EH (cell line): ENCODE data around the gene MAMLD1.

Experiments used
- DNase-seq: peaks from one replicate; pipeline ENCODE4 v3.0.0-alpha.2; 2015; ENCODE audit warnings: low read depth

The MAMLD1 gene

DNA sequence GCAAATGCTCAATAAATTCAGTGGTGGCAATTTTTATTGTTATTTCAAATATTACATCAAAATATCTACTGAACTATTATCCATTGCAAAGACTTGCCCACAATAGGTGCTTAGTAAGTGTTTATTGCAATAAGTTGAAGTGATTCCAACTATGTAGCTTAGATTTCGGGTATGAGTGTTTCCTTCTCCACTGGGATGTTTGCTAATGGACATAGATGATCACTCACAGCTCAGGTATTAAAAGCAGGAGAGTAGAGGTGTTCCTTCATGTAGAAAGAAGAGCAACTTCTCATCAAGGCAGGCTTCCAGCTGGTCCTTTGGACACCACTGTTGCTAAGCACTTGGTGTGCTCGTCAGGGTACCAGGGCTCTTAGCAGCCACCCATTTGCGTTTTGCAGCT lies 139.0 kb downstream of the MAMLD1 start:
- no peak for DNase-seq

DNA sequence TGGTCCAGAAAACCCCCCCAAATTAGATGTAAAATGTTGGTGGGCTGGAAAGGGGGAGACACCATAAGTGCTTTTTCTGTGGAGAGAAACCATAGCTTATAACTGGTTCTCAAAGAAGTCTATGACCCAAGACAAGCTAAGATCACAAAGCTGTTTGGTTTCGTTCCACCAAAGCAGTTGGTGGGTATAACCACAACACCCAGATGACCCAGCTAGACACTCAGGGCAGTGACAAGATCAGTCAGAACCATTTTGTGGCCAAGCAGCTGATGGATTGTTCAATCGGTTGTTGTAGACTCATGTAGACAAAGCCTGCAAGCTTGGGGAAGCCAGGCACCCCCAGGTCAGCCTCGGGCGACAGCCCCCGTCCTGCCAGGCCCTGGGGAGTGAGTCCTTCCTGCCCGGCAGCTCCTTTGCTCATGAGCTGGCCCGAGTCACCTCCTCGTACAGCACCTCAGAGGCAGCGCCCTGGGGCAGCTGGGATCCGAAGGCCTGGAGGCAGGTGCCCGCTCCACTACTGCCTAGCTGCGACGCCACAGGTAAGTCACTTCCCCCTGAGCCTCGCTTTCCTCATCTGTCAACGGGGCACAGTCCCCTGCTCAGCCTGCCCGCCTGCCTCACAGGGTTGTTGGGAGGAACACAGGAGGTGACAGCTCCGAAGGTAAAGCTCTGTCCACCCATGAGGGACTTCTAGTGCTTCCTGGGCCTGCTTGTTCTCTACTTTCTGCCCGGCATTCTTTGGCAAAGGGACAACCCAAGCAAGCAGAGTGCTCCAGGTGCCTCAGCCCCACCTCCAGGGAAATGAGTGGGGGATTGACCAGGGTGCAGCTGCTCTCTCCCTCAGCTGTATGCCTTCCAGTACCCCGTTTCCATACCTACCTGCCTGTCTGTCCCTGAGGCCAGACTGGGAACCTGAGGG lies 140.1 kb downstream of the MAMLD1 start:
- no peak for DNase-seq

DNA sequence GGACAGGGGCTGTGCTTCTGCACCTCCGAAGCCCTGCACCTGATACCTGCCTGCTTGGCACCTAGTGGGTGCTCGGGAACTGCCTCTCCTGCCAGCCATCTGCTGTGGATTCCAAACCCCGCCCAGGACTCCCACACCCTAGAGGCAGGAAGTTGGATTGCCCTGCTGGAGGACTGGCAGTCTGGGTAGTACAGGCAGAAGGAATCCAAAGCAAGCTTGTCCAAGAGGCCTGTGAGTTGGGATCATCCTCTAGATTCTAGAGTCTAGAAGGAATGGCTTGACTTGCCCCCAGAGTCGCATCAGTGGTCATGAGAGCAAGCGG lies 140.7 kb downstream of the MAMLD1 start:
- DNase-seq: peak; percentile 11

DNA sequence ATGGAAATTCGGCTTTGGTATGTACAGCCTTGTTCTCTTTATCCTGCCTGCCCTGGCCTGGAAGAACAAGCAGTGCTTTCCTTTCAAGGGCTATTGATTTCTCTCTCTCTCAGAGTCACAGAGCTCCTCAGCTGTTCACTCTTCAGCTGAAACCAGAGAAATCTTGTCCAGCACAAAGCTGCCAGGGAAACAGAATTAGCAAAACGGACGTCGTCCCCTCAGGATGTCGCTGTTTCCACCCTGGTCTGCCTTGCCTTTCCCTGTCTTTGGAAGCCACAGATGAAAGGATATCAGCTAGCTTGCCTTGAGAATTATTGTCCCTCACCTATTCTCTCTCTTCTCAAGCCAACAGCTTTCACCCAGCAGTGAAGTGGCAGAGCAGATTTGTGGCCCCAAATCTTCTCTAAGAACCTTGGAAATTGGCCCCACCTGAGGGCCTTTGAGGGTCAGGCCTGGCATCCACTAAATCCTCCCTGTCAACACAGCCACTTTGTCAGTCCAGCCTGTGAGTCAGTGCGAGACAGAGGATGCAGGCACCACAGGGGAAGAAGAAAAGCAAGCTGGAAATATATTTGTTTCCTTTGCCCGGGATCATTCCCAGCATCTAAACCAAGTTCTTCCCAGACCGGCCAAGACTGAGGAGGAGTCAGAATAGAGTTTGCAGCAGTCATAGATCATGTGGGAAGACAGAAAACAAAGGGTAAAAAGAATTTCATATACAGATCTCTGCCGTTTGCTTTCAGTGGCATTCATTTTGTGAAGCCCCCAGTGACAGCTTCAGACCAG lies 141.5 kb downstream of the MAMLD1 start:
- peak; percentile 28 for DNase-seq

DNA sequence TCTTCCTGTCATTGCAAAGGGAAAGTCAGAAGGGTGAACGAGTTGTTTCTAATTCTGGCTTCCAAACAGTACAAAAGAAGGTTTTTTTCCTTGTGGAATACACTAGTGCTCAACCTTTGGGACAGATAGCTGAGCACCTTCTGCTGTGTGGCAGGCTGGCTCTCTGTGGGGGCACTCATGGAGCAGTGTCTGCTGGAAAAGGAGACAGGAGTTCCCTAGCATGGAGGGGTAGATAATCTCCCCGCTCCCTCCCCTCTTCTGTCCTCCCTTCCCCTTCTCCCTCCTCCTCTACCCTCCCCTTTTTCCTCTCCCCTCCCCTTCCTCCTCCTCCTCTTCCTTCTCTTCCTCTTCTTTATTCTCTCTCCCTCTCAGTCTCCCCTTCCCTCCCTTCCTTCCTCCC lies 142.9 kb downstream of the MAMLD1 start:
- DNase-seq: no peak

DNA sequence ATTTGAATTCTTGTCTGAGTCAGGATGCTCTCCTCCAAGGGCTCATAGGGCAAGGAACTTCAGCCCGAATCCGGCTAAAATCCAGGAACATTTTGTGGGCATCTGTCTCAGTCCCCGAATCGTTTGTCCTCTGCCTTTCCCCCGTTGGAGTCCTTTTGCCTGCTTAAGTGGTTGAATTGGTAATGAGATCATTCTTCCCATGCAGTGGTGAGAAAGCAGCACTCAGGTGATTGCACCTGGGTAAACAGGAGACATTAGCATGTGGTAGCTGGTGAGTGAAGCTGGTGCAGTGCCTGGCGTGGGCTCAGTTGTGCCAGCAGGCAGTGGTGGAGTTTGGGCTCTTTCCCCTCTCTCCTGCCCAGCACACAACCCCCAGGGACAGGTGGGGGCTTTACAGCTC lies 143.4 kb downstream of the MAMLD1 start:
- DNase-seq: no peak

DNA sequence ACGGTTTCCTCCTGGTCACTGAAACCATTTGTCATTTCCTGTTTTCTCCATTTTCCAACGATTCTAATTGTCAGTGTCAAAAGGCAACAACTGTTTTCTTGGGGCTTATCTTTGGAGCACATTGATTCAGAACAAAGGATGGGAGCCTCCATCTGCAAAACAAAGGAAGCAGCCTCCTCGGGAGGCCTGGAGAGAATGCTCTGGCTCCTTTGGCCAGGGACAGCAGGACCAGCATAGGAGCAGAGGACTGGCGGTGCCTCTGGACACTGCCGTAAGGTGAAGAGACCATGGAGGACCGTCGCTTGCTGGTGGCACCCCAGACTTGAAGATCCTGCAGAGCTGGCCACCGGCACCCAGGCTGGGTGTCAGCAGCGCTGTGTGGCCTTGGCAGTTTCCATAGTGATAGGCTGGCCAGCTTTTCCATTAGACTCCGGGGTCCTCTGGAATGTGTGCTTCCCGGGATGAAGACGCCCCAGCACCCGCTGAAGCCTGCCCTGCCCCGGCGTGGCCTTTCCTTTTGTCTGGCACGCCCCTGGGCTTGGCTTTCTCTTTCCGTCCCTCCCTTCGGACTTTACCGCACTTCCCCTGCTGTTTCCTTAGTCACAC lies 144.2 kb downstream of the MAMLD1 start:
- DNase-seq: no peak

DNA sequence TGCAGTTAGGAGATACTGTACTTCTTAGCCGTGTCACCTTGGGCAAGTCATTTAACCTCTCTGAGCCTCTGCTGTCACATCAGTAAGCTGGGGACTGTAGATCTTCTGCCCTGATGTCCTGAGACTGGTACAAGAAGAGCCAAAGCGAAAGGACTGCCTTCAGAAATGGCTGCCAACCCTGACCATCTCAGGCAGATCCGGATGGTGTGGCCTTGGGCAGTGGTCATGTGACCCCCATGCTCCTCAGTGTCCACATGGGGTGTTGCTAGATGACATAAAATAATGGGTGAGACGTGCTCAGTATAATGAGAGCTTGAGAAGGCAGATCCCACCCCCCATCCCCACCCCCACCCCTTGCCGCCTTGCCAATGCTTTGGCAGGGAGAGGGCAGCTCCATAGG lies 144.9 kb downstream of the MAMLD1 start:
- no peak for DNase-seq

DNA sequence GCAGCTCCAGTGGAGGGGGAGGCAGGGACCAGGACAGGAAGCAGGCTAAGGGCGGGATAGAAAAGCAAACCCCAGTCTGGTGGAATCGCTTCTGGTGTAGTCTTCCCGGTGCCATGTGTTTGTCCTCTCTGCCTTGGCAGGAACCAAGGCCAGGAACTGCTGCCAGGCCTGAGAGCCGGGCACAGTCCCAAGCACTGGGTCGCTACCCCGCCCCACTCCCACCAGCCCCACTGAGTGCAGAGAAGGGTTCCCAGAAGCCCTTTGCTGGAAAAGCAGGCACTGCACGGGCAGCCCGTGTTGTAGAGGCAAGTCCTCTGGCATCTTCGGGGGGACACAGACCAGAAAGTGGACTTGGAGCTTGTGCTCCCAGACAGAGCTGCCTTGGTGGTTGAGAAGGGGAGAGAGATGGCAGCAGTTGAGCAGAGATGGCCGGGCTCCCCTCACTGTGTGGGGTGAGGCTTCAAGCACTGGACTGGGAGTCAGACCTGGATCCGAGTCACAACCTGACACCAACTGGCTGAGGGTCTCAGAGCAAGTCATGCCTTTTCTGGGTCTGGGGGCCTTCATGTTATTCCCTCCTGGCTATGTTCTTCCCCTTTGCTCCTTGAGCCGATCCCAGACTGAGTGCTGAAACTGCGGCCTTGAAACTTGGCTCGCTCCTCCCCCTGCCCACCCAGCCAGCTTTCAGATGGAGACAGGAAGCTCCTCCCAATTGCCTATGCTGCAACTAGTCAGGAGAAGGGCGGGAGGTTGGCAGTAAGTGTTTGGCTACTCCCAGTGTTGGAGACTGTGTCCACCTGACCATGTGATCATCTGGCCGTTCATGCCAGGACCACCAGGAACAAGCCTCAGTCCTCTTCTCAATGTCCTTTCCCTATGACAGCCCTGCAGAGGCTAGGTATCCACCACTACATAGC lies 145.6 kb downstream of the MAMLD1 start:
- no peak for DNase-seq

DNA sequence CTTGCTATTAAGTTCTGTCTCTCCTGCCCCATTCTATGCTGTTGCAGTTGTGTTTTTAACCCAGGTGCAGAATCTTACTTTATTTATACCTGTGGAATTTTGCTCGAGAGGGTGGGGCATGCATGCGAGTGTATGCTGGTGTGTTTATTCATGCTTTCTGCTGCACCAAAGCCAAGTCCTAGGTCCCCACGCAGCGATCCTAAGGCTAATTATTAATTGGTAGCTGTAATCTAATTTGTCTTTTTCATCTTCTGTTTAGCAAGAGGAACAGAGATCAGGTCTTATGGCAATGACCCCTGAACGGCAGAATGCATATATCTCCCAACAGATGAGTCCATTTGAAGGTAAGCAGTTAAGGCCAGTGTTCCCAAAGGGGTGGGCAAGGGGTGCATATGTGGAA lies 146.6 kb downstream of the MAMLD1 start:
- DNase-seq: no peak

DNA sequence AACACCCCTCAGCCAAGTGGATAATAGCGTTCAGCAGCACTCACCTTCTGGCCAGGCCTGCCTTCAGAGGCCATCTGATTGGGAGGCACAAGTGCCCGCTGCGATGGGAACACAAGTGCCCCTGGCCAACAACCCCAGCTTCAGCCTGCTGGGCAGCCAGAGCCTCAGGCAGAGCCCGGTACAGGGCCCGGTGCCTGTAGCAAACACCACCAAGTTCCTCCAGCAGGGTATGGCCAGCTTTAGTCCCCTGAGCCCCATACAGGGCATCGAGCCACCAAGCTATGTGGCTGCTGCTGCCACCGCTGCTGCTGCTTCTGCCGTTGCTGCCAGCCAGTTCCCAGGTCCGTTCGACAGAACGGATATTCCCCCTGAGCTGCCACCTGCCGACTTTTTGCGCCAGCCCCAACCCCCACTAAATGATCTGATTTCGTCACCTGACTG lies 149.4 kb downstream of the MAMLD1 start:
- DNase-seq: no peak

DNA sequence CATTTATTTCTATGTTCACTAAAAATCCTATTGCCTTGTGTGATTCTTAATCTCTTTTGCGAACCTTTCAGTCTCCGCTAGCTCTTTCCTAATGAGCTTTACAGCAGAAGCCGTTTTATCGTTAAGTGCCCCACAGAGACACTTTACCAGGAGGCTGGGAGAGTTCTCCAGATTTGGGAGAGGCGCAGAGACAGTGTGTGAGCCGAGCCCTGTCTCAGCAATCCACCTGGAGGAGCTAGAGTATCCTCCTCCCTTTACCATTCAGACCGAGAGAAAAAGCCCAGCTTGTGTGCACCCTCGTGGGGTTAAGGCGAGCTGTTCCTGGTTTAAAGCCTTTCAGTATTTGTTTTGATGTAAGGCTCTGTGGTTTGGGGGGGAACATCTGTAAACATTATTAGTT lies 150.4 kb downstream of the MAMLD1 start:
- DNase-seq: no peak

DNA sequence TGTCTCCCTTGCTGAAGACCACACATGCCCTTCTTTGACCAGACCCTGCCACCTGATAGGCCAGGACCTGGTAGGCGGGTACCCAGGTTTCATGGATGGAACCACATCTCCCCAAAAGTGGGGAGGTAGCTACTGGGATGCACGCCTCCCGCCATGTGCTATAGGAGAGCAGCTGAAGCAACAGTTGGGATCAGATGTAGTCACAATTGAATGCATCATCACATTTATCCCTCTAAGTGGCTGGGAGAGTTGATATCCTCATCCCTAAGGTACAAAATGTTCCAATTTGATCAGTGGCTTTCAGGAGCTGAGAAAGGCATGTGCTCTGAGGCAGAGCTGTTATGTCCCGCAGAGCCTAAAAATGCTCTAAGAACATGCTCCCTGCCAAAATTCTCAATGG lies 151.3 kb downstream of the MAMLD1 start:
- DNase-seq: no peak

DNA sequence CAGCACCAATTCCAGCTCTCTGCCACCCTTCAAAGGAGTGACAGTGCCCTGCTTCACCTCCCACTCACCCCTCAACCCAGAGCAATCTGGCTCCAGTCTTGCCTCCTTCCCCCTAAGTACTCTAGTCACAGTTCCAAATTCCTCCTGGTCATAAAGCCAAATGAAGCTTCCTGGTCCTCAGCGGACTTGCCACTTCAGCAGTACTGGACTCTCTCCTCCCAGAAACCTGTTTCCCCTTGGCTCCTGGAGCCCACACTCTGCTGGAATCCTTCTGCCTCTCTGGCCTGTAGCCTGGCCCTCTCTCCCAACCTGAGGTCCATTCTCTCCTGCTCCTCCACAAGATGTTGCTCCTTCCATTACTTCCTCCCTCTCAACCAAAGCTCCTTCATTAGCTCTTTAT lies 152.7 kb downstream of the MAMLD1 start:
- DNase-seq: no peak

DNA sequence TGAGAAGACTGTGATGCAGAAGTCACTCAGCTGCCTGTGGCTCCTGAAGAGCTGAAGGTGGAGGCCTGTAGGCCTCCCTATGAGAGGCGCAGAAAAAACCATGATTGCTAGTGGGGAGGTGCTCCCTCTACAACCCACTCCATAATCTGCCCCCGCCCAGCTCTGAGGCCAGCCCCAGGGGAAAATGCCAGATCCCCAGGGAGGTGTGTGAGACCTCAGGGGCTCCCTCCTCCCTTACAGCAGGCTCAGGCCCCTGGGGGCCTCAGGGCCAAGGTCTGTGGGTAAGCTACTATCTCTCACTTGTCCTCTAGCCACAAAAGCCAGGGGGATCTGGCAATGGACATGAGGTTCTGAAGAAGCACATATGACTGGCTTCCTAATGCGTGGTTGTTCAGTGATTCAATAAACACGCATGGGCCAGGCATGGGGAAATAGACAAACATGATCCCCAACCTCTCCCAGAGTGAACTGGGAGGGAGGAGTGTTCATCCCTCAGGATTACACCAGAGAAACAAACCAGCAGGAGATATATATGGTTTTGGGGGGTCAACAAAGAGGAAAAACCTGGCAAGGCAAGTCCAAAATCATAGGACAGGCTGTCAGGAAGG lies 154.3 kb downstream of the MAMLD1 start:
- no peak for DNase-seq

DNA sequence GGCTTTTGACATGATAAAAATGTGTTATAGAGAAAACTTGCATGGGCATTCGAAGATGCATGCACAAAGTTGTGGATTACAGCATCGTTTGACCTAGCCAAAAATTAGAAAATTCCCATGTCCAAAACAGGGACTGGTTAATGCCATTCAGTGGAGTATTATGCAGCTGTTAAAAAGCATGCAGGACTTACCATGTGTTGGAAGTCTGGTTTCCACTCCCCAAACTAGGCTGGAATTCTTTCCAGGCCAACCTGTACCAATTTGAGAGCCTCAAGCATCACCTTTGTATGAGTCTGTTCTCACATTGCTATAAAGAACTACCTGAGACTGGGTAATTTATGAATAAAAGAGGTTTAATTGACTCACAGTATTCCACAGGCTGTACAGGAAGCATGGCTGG lies 159.4 kb downstream of the MAMLD1 start:
- no peak for DNase-seq

DNA sequence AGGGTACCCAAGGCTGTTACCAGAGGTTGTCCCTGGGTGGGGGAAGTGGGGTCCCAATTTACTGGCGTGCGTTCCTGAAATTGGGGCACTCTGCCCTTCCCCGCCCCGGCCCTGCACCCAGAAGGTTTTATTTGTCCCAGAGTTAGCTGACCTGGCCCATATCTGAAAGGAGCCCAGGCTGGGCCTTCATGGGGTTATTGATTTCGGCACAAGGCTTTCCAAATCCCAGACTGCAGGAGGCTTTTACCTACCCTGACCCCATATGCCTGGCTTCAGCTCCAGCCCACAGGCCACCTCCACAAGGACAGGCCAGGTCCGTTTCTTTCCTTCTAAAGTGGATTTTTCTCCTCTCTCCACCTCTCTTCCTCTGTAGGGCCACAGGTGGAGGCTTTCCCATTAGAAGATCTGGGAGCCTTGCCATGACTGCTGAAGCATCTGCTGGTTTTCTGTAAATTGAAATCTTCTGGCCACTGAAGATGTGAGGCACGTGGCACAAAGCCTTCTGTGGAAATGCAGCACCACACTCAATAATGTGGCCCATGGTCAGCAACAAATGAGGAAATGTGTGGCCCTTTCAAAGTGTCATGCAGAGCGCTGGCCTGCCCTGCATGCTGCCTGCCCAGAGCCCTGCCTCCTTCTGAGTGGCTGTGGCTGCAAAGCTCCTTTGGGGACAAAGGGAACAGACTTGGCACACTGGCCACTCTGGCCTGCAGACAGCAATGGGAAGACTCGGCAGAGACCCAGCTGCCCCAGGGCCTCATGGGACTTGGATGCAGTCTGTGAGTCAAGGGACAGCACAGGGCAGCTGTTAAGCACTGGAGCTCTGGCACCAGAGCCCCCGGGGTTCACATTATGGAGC lies 162.2 kb downstream of the MAMLD1 start:
- no peak for DNase-seq

DNA sequence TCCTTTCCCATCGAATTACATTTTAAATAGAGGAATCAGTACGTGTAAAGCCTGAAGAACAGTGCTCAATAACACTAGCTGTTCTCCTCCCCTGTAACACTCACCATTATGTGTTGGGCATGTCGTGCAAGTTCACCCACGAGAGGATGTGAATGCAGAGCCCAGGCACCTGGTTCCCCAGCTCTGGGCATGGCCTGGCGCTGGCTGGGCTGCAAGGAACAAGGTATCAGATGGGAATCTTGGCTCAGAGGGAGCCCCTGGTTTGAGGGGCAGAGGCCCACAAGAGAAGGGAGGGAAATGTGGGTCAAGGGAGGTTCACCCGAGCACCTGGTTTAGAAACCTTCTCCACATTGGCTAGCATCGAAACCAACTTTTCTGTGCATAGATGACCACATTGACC lies 163.6 kb downstream of the MAMLD1 start:
- DNase-seq: no peak

DNA sequence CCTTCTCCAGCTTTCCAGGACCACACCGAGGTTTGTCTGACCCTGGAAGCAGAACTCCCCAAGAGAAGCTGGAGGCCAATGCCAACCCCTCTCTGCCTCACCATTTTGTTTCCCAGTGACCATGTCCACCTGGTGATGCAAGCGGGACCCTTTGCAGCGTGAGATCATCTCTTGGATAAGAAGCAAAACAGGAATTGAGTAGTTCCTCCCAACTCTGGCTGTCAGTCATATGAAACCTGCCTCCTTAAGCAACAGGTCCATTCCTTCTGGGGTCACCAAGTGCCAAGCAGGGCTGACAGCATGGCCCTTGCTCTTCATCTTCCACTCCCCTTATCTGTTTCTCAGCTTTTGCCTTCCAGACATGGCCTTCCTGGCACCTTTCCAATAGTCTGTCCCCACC lies 164.0 kb downstream of the MAMLD1 start:
- DNase-seq: no peak

DNA sequence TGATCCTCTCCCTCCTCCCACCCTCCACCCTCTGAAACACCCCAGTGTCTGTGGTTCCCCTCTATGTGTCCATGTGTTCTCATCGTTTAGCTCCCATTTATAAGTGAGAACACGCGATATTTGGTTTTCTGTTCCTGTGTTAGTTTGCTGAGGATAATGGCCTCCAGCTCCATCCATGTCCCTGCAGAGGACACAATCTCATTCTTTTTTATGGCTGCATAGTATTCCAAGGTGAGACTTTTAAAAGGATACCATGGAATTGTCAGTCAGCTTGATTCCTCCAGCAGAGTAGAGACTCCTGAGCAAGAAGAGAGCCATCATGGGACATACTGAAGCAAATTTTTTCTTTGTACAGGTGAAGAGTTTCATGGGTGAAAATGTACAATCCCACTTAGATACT lies 166.5 kb downstream of the MAMLD1 start:
- no peak for DNase-seq

DNA sequence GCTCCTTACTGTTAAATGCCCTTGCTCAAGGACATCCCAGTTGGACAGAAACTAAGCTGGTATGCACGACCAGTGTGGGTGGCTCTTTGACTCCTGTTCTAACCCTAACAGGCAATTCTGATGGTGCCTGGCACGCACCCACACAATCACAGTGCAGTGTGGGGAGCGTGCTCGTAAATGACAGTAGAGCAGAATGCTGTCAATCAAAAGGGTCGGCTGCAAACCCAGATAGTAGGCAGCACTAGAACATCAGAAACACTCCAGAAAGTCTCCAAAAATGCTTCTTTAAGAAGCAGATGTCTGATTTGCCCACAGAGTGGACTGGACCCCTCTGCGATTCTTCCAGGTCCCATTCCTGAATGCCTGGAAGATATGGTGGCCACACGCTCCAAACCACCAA lies 167.7 kb downstream of the MAMLD1 start:
- DNase-seq: no peak
